ENCODE measurements around the gene CEP44.

CEP44 gene

GRCh38 chr4:174283507-174284471, at the start of gene CEP44, which contains the start of gene FBXO8:
CEP44 (plus strand) TSS chr4:174283911; CDS start chr4:174299122, 15,211 bp downstream.
FBXO8 (minus strand) TSS chr4:174283667; CDS start chr4:174263092, 20,575 bp downstream.
- H3K36me3 ChIP-seq (ENCODE audit: control insufficient read depth in 2 of 2, insufficient read depth in 2 of 2, low read length in 2 of 2): no peaks in the 10 kb centered on the region
- H3K9me3 ChIP-seq (ENCODE audit: control insufficient read depth in 2 of 2, low read length in 2 of 2): no peaks in the 10 kb centered on the region
- H3K27ac ChIP-seq (ENCODE audit: low read depth in 2 of 2, low read length in 2 of 2): peak within 1 kb of the TSS; percentile 93 to 98
- H3K27me3 ChIP-seq (ENCODE audit: control insufficient read depth in 2 of 2, insufficient read depth in 2 of 2, low read length in 2 of 2): no peaks in the 10 kb centered on the region
- H3K4me3 ChIP-seq (ENCODE audit: low read length in 2 of 2): peak within 1 kb of the TSS; percentile 98 to 99
- peak within 1 kb of the TSS; percentile 92 to 97 for H3K9ac ChIP-seq (ENCODE audit: low read depth in 1 of 2, low read length in 2 of 2)
- H3K4me1 ChIP-seq (ENCODE audit: control insufficient read depth in 2 of 2, insufficient read depth in 2 of 2, low read length in 2 of 2): peaks cover 9 to 17% of the 10 kb centered on the region in 2 donors

- Histone ChIP-seq H3K27ac (ENCODE audit: low read depth in 2 of 2, low read length in 2 of 2) (no peak overlapping the region), H3K27me3 (ENCODE audit: control insufficient read depth in 2 of 2, insufficient read depth in 2 of 2, low read length in 2 of 2) (no peaks in the 10 kb centered on the region), H3K9me3 (ENCODE audit: control insufficient read depth in 2 of 2, low read length in 2 of 2) (no peaks in the 10 kb centered on the region), H3K4me3 (ENCODE audit: low read length in 2 of 2) (no peak overlapping the region), H3K4me1 (ENCODE audit: control insufficient read depth in 2 of 2, insufficient read depth in 2 of 2, low read length in 2 of 2) (no peaks in the 10 kb centered on the region), H3K36me3 (ENCODE audit: control insufficient read depth in 2 of 2, insufficient read depth in 2 of 2, low read length in 2 of 2) (peaks cover 12% of the 10 kb centered on the region in 2 donors), H3K9ac (ENCODE audit: low read depth in 1 of 2, low read length in 2 of 2) (no peak overlapping the region)
Observed at GRCh38 chr4:174236359-174236758, 47.4 kb upstream of the CEP44 start.

GRCh38 chr4:174241162-174241561, 42.5 kb upstream of the CEP44 start:
- no peaks in the 10 kb centered on the region for H3K9me3 ChIP-seq (ENCODE audit: control insufficient read depth in 2 of 2, low read length in 2 of 2)
- H3K4me1 ChIP-seq (ENCODE audit: control insufficient read depth in 2 of 2, insufficient read depth in 2 of 2, low read length in 2 of 2): no peaks in the 10 kb centered on the region
- no peak overlapping the region for H3K27ac ChIP-seq (ENCODE audit: low read depth in 2 of 2, low read length in 2 of 2)
- no peaks in the 10 kb centered on the region for H3K27me3 ChIP-seq (ENCODE audit: control insufficient read depth in 2 of 2, insufficient read depth in 2 of 2, low read length in 2 of 2)
- H3K36me3 ChIP-seq (ENCODE audit: control insufficient read depth in 2 of 2, insufficient read depth in 2 of 2, low read length in 2 of 2): peaks cover 12% of the 10 kb centered on the region in 2 donors
- H3K9ac ChIP-seq (ENCODE audit: low read depth in 1 of 2, low read length in 2 of 2): no peak overlapping the region
- H3K4me3 ChIP-seq (ENCODE audit: low read length in 2 of 2): no peak overlapping the region

- Histone ChIP-seq H3K36me3 (ENCODE audit: control insufficient read depth in 2 of 2, insufficient read depth in 2 of 2, low read length in 2 of 2) (peaks cover 0 to 4% of the 10 kb centered on the region in 2 donors), H3K9me3 (ENCODE audit: control insufficient read depth in 2 of 2, low read length in 2 of 2) (no peaks in the 10 kb centered on the region), H3K4me3 (ENCODE audit: low read length in 2 of 2) (no peak overlapping the region), H3K27ac (ENCODE audit: low read depth in 2 of 2, low read length in 2 of 2) (no peak overlapping the region), H3K9ac (ENCODE audit: low read depth in 1 of 2, low read length in 2 of 2) (no peak overlapping the region), H3K4me1 (ENCODE audit: control insufficient read depth in 2 of 2, insufficient read depth in 2 of 2, low read length in 2 of 2) (no peaks in the 10 kb centered on the region), H3K27me3 (ENCODE audit: control insufficient read depth in 2 of 2, insufficient read depth in 2 of 2, low read length in 2 of 2) (no peaks in the 10 kb centered on the region)
Observed at GRCh38 chr4:174244441-174244840, 39.3 kb upstream of the CEP44 start.

GRCh38 chr4:174245714-174246113, 38.0 kb upstream of the CEP44 start:
- peaks cover 0 to 3% of the 10 kb centered on the region in 2 donors for H3K36me3 ChIP-seq (ENCODE audit: control insufficient read depth in 2 of 2, insufficient read depth in 2 of 2, low read length in 2 of 2)
- no peak overlapping the region for H3K9ac ChIP-seq (ENCODE audit: low read depth in 1 of 2, low read length in 2 of 2)
- H3K4me1 ChIP-seq (ENCODE audit: control insufficient read depth in 2 of 2, insufficient read depth in 2 of 2, low read length in 2 of 2): no peaks in the 10 kb centered on the region
- no peak overlapping the region for H3K4me3 ChIP-seq (ENCODE audit: low read length in 2 of 2)
- H3K27ac ChIP-seq (ENCODE audit: low read depth in 2 of 2, low read length in 2 of 2): no peak overlapping the region
- H3K9me3 ChIP-seq (ENCODE audit: control insufficient read depth in 2 of 2, low read length in 2 of 2): no peaks in the 10 kb centered on the region
- H3K27me3 ChIP-seq (ENCODE audit: control insufficient read depth in 2 of 2, insufficient read depth in 2 of 2, low read length in 2 of 2): no peaks in the 10 kb centered on the region

- H3K27ac ChIP-seq (ENCODE audit: low read depth in 2 of 2, low read length in 2 of 2): no peak overlapping the region
- H3K4me3 ChIP-seq (ENCODE audit: low read length in 2 of 2): no peak overlapping the region
- H3K9me3 ChIP-seq (ENCODE audit: control insufficient read depth in 2 of 2, low read length in 2 of 2): no peaks in the 10 kb centered on the region
- H3K36me3 ChIP-seq (ENCODE audit: control insufficient read depth in 2 of 2, insufficient read depth in 2 of 2, low read length in 2 of 2): no peaks in the 10 kb centered on the region
- no peak overlapping the region for H3K9ac ChIP-seq (ENCODE audit: low read depth in 1 of 2, low read length in 2 of 2)
- no peaks in the 10 kb centered on the region for H3K4me1 ChIP-seq (ENCODE audit: control insufficient read depth in 2 of 2, insufficient read depth in 2 of 2, low read length in 2 of 2)
- H3K27me3 ChIP-seq (ENCODE audit: control insufficient read depth in 2 of 2, insufficient read depth in 2 of 2, low read length in 2 of 2): no peaks in the 10 kb centered on the region
Observed at GRCh38 chr4:174248407-174248806, 35.3 kb upstream of the CEP44 start.

GRCh38 chr4:174252412-174252811, 31.3 kb upstream of the CEP44 start:
- Histone ChIP-seq H3K9me3 (ENCODE audit: control insufficient read depth in 2 of 2, low read length in 2 of 2) (no peaks in the 10 kb centered on the region), H3K27me3 (ENCODE audit: control insufficient read depth in 2 of 2, insufficient read depth in 2 of 2, low read length in 2 of 2) (no peaks in the 10 kb centered on the region), H3K36me3 (ENCODE audit: control insufficient read depth in 2 of 2, insufficient read depth in 2 of 2, low read length in 2 of 2) (peaks cover 0 to 7% of the 10 kb centered on the region in 2 donors), H3K4me1 (ENCODE audit: control insufficient read depth in 2 of 2, insufficient read depth in 2 of 2, low read length in 2 of 2) (peaks cover 0 to 3% of the 10 kb centered on the region in 2 donors), H3K27ac (ENCODE audit: low read depth in 2 of 2, low read length in 2 of 2) (no peak overlapping the region), H3K4me3 (ENCODE audit: low read length in 2 of 2) (no peak overlapping the region), H3K9ac (ENCODE audit: low read depth in 1 of 2, low read length in 2 of 2) (no peak overlapping the region)

GRCh38 chr4:174254613-174255012, 29.1 kb upstream of the CEP44 start:
- H3K27ac ChIP-seq (ENCODE audit: low read depth in 2 of 2, low read length in 2 of 2): no peak overlapping the region
- peaks cover 0 to 3% of the 10 kb centered on the region in 2 donors for H3K4me1 ChIP-seq (ENCODE audit: control insufficient read depth in 2 of 2, insufficient read depth in 2 of 2, low read length in 2 of 2)
- H3K36me3 ChIP-seq (ENCODE audit: control insufficient read depth in 2 of 2, insufficient read depth in 2 of 2, low read length in 2 of 2): peaks cover 6 to 12% of the 10 kb centered on the region in 2 donors
- H3K4me3 ChIP-seq (ENCODE audit: low read length in 2 of 2): no peak overlapping the region
- no peaks in the 10 kb centered on the region for H3K27me3 ChIP-seq (ENCODE audit: control insufficient read depth in 2 of 2, insufficient read depth in 2 of 2, low read length in 2 of 2)
- H3K9ac ChIP-seq (ENCODE audit: low read depth in 1 of 2, low read length in 2 of 2): no peak overlapping the region
- H3K9me3 ChIP-seq (ENCODE audit: control insufficient read depth in 2 of 2, low read length in 2 of 2): no peaks in the 10 kb centered on the region

GRCh38 chr4:174255374-174255773, 28.3 kb upstream of the CEP44 start:
- Histone ChIP-seq H3K9me3 (ENCODE audit: control insufficient read depth in 2 of 2, low read length in 2 of 2) (no peaks in the 10 kb centered on the region), H3K27me3 (ENCODE audit: control insufficient read depth in 2 of 2, insufficient read depth in 2 of 2, low read length in 2 of 2) (no peaks in the 10 kb centered on the region), H3K9ac (ENCODE audit: low read depth in 1 of 2, low read length in 2 of 2) (no peak overlapping the region), H3K36me3 (ENCODE audit: control insufficient read depth in 2 of 2, insufficient read depth in 2 of 2, low read length in 2 of 2) (peaks cover 6 to 12% of the 10 kb centered on the region in 2 donors), H3K4me1 (ENCODE audit: control insufficient read depth in 2 of 2, insufficient read depth in 2 of 2, low read length in 2 of 2) (peaks cover 0 to 3% of the 10 kb centered on the region in 2 donors), H3K4me3 (ENCODE audit: low read length in 2 of 2) (no peak overlapping the region), H3K27ac (ENCODE audit: low read depth in 2 of 2, low read length in 2 of 2) (no peak overlapping the region)

- peaks cover 0 to 3% of the 10 kb centered on the region in 2 donors for H3K4me1 ChIP-seq (ENCODE audit: control insufficient read depth in 2 of 2, insufficient read depth in 2 of 2, low read length in 2 of 2)
- no peaks in the 10 kb centered on the region for H3K27me3 ChIP-seq (ENCODE audit: control insufficient read depth in 2 of 2, insufficient read depth in 2 of 2, low read length in 2 of 2)
- no peak overlapping the region for H3K4me3 ChIP-seq (ENCODE audit: low read length in 2 of 2)
- no peaks in the 10 kb centered on the region for H3K9me3 ChIP-seq (ENCODE audit: control insufficient read depth in 2 of 2, low read length in 2 of 2)
- H3K27ac ChIP-seq (ENCODE audit: low read depth in 2 of 2, low read length in 2 of 2): no peak overlapping the region
- peaks cover 6 to 12% of the 10 kb centered on the region in 2 donors for H3K36me3 ChIP-seq (ENCODE audit: control insufficient read depth in 2 of 2, insufficient read depth in 2 of 2, low read length in 2 of 2)
- no peak overlapping the region for H3K9ac ChIP-seq (ENCODE audit: low read depth in 1 of 2, low read length in 2 of 2)
Observed at GRCh38 chr4:174255786-174256185, 27.9 kb upstream of the CEP44 start.
